Activated CD8-positive, alpha-beta memory T cell treated with anti-CD3 and anti-CD28 coated beads, Interleukin-2, amount 50 U/mL, for 1 hour (primary cell): ENCODE data around the gene DTNBP1.

Experiments
- DNase-seq: peaks from one replicate; pipeline ENCODE4 v3.0.0-alpha.2; 2020; ENCODE audit errors: extremely low read depth

DTNBP1 gene

DNA sequence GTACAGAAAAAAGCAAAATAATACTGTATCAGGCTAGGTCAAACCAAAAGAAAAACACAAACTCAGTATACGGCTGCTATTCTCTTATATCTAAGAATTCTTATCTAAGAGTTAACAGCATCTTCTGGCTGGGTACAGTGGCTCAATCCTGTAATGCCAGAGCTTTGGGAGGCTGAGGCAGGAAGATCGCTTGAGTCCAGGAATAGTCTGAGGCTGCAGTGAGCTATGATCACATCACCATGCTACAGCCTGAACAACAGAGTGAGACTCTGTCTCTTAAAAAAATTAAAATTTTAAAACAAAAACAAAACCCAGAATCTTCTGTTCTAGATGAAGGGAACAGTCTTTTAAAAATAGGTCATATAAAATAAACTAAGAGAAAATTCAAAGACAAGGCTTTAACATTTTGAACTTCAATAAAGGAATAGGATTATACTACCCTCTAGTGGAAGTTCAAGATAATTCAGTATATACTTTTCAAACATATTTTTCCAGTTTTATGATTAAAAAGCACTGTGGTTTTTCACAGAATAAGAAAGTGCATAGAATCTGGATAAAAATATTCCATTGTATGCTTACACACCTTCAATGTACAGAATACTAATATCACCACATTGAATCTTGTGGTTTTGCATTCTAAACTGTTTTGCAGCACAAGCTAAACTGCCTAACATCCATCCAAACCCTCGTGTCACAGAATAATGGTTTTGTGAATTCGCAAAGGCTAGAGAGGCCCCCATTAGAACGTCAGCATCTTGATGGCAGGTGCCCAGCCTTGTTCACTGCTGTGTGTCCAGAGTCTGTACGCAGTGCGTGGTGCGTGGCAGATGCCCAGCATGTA is 39.3 kb downstream of the DTNBP1 start:
- DNase-seq, result no peak

DNA sequence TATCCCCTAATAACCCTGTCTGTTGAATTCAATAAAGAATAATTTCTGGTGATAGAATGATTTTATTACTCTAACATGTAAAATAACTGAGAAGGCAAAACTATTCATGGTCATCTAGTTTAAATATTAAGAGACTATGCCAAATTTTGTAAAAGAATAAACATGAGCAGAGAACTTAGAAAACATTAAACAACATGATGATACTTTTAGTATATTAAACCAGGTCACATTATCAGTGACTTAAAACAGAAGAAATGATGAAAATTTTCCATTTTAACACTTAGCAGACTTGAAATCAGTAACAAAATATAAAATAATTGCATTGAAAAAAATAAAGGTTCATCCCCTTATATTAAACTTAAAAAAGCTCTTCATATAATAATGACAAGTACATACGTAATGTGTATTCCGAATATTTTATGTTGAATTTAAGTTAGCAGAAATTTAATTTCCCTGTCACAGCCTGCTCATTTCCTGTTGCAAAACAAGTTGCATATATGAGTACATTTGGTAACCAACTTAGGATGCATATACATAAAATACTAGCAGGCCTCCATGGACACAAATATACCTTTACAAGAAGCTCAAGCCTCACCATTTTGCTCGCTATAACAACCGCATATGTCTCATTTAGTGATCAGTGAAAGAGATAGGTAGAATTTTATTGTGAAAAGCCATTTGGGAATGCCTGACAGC is 40.6 kb downstream of the DTNBP1 start:
- DNase-seq, result no peak

DNA sequence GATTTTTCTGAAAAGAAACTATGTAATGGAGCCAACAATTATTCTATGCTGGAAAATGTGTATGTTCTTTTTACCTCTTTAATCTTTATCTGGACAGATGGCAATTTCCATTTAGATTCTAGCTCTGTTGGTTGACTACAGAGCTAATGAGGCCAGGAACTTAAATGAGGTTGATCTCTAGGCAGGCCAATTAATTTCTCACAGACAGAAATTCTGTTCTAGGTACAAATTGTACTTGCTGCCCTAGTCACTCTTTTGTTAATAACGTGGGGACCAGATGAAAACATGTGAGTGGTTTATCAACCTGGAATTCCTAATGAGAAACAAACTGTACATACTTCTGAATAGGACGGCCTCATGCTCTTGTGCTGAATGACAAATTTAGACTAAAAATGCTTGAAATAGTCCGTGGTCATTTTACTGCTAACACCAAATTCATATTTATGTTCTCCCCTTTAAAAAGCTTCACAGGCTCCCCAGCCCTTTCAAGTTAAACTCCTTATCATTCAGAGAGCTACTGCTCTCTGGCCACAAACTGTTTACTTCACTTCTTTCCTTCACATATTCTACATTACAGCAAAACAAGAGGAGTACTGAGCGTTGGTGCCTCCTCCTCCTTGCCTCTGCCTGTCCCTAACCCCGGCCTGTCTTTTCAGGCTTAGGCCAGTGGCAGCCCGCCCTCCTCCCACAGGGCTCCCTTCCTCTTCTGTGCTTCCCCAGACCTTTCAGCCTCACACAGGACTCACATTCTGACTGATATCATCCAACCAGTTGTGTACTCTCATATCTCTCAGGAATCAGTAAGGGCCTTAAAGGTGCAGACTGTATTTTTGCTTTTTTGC is 41.4 kb downstream of the DTNBP1 start:
- DNase-seq, result no peak

DNA sequence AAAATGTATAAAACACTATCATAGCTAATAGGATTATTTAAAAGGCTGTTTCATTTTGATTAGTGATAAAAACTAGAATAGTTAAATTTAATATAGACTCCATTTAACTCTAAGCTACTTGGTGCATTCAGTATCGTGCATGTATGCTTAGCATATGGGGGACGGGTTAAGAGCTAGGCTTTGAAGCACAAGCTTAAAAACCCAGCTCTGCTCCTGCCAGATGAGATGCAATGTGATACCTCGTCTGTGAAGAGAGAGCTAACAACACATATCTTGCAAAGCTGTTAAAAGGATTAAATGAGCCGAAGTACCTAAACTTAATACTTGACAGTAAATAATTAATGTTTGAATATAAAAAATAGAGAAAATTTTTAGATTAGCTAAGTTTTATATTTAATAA is 42.2 kb downstream of the DTNBP1 start:
- no peak for DNase-seq

DNA sequence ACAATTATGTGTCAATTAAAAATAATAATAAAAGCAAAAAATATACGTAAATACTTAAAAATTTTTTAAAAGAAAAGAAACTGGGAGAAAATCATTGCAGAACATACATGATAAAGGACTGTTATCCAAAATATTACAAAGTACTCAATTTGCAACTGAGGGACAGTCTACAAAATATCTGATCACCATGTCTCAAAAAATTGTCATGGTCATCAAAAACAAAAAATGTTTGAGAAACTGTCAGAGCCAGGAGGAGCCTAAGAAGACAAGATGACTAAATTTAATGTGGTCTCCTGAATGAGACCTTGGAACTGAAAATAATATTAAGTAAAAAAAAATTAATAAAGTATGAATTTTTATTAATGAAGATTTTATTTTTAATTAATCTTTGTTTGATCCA is 43.5 kb downstream of the DTNBP1 start:
- DNase-seq, result no peak

DNA sequence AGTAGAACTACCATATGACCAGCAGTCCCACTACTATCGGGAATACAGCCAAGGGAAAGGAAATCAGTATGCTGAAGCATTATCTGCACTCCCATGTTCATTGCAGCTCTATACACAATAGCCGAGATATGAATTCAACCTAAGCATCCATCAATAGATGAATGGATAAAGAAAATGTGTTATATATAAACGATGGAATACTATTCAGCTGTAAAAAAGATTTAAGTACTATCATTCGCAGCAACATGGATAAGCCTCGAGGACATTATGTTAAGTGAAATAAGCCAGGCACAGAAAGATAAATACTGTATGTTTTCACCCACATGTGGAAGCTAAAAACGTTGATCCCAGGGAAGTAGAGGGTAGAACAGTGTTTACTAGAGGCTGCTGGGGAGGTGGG is 44.1 kb downstream of the DTNBP1 start:
- no peak for DNase-seq

DNA sequence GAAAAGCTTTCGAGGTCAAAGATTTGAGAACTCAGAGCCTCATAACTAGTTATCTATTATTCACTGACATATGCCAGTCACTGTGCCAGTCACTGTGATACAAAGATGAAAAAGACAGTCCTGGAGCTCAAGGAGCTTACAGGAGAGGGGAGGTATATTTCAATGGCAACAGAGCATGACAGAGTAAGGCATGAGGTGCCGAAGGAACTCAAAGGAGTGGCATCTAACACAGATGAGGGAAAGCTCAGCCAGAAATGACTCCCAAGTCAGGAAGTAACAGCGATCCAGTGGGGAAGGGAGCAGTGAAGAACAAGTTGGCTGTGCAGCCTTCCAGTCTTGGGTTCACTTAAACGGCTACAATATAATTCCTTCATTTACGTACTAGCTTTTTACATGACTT is 46.6 kb downstream of the DTNBP1 start:
- no peak for DNase-seq

DNA sequence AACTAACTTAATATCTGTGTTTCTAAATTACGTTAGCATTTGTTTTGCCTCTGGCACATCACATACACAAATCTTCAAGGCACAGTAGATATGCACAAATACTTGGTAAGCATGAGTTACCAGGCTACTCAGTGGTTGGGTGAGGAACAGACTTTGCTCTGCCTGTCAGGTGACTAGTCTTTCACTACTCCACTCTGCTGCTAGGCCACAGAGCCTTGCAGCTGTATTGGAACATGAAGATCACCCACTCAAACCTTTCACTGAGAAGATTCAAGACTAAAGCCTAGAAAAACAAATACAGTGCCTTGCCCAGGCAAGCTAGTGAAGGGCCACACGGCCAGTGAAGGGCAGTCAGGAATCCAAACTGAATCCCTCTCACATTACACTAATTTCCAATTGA is 47.0 kb downstream of the DTNBP1 start:
- DNase-seq, result no peak

DNA sequence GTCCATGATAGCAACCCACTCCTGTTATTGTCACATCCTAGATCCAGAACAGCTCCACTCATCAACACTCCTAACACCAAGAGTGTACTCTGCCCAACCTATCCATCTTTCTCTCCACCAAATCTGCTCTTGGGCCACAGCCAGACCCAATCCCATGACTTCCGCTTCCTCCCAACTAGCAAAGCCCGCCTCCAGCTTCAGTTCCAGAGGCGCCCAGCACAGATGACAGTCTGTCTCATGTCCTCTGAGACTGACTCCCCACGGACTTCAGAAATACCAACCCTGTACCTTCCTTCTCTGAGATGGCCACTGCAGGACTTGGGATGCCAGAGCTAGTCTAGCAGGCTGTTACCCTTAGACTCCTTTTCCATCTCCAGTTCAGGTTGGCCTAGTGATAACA is 48.6 kb downstream of the DTNBP1 start:
- no peak for DNase-seq

DNA sequence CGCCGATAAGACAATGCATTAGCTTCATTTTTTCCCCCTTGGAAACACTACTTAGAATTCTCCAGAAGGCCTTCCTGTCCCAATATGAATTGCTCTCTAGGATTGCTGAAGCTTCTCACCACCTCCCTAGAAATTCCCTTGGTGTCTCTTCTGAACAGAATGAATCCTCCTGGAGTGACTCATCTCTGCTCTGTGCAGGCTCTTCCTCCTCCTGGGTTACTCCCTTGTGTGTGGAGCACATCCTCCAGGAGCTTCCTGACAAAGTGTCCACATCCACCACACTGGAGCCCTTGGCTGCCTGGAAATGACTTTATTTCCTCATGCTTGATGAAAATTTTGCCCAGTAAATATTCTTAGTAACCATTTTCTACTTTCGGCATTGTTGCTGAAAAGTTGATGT is 54.4 kb downstream of the DTNBP1 start:
- DNase-seq, result no peak

DNA sequence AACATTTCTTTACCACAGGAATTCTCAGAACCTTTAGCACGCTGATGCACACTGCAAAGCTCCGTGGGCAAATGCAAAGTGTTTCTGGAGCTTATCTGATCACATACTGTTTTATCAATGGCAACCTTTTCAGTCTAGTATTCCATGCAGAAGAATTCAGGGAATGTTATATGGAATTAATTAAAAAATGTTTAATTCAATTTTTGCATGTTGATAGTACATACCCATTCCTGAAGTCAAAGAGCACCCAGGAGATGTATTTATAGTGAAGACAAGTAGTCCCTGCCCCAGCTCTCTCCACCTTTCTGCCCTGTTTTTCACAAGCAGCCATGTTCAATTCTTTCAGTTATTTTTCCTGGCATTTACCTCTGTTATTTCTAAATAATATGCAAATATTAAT is 55.2 kb downstream of the DTNBP1 start:
- DNase-seq, result no peak

DNA sequence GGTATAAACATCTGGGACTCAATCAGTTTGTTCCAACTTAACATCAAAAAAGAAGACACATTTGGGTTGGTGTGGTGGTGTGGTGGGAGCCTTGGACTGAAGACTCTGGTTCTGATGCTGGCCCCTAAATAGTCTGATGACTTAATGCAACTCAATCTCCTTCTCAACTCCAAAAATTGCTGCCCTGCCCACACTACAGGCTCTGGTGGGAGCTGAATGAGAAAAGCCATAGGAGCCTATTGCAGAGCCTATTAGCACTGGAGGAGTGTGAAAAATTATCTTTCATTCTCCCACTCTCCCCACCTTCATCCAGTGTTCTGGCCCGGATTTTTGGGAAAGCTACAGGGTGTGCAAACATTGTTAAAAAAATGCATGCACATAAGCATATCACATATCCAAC is 56.5 kb downstream of the DTNBP1 start:
- no peak for DNase-seq

DNA sequence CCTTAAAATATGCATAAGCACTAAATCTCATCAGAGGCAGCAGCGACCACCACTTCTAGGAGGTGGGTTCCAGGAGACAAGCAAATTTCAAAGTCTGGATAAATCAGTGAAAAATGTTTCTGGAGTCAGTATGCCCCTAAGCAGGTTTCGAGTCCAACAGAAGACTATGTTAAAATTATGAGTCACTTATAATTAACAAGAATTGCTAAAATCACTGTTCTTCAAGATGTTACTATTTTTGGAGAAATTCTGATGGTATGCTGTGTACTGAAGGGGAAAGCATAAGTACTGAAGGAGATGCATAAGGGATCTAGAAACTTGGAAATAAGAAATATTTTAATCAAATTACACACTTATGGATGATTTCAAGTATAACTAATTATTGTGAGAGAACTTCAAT is 58.0 kb downstream of the DTNBP1 start:
- DNase-seq, result no peak

DNA sequence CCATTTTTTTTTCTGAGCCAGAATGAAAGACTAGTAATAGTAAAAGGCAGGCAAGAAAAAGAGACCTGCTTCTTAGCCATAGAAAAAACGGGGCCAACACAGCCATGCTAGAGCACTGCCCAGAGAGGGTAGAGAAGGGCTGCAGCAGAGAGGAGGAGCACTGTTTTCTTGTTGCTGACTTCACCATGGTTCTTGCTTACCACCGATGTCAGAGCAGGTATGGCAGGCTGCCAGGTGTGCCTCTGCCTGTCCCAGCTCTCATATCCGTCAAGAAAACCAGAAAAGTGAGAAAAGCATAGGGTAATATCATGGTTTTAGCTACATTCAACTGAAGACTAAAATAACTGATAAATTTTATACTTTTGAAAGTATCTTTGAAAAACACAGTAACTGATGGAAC is 60.7 kb downstream of the DTNBP1 start:
- no peak for DNase-seq

DNA sequence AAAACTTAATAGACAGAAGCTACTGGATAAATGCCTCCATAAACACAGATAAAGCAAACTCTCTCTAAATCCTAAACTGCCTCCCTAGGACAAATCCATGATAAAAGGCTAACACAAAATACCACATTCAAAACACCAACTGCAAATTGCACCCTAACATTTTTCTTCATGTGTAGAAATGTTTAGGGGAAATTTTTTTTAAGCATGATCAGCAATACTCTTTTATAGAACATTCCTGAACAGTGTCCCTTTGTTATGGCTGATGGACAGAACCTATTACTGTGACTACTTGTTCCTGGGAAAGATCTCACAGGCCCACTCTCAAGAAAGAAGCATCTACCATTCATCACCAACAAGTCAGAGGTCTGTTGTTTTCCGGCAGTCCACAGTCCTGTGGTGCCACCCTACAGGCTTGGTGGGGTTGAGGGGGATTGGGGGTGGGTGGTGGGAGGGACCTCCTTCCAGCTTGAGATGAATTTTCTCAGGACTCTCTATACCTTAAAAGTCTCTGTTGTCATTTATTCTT is 64.5 kb downstream of the DTNBP1 start:
- DNase-seq, result no peak

DNA sequence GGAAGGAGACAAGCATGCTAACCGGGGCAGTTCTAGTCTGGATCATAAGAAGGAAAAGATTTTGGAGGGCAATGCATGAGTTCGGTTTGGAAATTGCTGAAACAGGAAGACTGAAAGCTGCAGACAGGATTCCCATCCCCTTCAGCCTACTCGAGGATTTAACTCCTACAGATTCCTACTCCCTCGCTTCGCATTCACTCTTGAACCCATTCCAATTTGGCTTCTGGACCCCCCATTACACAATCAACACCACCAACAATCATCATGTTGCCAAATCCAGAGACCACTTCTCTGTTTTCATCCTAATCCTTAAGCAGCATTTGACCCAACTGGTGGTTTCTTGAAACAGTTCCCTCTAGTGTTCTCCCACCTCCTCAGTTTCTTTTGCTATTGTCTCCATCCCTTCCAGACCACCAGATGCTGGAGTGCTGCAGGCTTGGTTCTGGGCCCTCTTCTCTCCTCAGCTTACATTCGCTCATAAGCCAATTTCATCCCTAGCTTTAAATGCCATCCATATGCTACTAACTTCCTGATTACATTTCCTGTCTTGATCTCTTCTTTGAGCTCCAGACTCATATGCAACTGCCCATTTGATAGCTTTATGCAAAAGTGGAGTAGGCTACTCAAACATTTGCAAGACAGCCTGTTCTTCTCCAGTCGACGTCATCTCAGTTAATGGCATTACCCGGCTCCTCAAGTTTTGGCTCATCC is 66.5 kb downstream of the DTNBP1 start:
- no peak for DNase-seq

DNA sequence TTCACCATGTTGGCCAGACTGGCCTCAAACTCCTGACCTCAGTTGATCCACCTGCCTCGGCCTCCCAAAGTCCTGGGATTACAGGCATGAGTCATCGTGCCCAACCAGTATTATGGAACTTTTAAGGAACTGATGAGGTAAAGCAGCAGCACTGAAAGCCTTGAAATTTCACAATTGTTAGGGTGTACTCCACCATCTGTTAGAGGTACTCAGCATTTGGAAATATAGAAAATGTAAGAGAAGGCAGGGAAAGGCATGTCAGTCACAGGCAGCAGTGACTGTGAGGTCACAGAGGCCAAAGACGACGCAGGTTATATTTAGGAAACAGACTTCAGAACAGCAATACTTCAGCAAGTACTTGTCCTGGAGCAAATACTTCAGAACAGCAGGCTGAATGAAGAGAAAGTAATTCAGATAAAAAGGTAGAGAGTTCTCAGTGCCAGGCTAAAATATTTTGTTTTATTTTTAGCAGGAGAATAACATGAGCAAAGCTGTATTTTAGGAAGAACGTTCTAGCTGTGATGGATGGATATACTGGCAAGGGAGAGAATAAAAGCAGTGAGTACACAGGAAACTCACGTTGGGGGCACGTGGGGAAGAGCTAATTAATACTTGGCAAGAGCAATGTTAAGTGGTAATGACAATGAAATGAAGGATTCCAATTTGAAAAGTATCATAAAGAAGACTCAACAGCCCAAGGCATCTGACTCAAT is 67.2 kb downstream of the DTNBP1 start:
- no peak for DNase-seq

DNA sequence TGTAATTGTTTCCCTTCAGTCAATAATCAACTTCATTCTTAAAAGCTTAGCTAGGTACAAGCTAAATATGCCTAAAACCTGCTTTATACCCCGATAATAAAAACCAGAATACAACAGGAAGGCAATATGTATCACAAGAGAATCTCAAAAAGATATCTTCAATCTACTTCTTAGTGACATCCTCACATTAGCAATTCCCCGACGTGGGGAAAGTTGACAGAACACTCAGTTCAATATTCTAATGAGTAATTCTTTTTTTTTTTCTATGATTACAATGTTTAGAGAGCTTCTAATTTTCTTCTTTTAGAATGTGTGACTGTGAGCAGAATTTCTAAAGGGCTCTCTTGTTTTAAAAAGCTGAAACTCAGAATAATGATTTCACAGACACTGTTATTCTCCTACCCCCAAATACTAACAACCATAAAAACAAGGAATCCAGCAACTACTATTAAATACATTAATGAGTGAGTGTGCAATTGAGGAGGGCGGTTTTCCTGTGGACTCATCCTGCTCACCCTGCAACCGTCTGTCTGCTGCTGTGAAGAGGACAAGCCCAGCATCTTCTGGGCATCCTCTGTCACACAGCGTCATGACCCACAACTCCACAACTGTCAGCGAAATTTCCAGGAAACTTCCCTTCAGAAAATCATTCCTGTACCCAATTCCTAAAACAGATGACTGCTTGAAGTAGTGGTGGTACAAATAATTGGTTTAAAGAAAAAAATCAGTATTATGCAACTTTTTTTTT is 68.1 kb downstream of the DTNBP1 start:
- no peak for DNase-seq

DNA sequence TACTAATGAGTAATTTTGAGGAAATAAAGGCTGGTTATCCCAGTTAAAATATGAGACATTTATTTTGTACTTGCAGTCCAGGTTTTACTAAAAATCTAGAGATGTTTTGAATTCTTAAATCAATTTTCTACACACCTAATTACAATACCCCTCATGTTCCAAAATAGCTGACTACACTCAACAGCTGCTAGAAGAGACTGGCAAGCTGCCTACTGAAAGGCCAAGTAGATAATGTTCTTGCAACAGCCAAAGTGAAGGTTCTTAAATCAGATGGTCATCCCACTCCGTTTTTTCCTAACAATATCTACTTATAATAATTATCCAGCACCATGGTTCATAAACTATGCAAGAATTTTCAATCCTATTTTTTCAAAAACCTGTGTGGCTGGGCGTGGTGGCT is 69.0 kb downstream of the DTNBP1 start:
- no peak for DNase-seq

DNA sequence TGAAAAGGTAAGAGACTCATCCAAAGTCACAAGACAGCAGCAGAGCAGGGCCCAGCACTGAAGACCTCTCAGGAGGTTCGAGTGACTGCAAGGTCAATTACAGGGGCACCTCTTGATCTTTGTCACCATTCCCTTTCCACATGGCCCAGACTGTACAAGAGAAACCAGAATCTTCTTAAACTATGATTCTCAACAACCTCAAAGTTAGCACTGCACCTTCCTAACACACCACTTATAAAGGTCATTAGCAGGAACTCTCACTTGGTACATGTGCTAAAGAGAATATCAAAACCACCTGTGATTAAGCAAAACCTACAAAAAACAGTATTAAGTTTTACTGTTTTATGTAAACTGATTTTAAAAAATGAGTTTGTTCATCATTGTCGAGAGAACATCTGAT is 70.2 kb downstream of the DTNBP1 start:
- DNase-seq, result no peak
